ENCODE measurements around the gene RASEF.

The RASEF gene

GRCh38 chr9:83066771-83067170 is 3.8 kb upstream of the RASEF start:
- H3K27ac ChIP-seq, result no peak overlapping the region
- TF ChIP-seq CTCF (conservative IDR thresholded peaks at IDR 0.05), result no peak

GRCh38 chr9:83065233-83065632 is 2.3 kb upstream of the RASEF start:
- H3K27ac ChIP-seq, result no peak overlapping the region
- TF ChIP-seq CTCF (conservative IDR thresholded peaks at IDR 0.05), result no peak

- TF ChIP-seq CTCF (conservative IDR thresholded peaks at IDR 0.05), result no peak
- H3K27ac ChIP-seq, result peak overlapping the region; percentile 98
Observed at GRCh38 chr9:83061990-83062650, 822 bp downstream of the RASEF start.

GRCh38 chr9:83061036-83061435 is 1.9 kb downstream of the RASEF start:
- TF ChIP-seq CTCF (conservative IDR thresholded peaks at IDR 0.05), result no peak
- H3K27ac ChIP-seq, result peak overlapping the region; percentile 98

GRCh38 chr9:83060556-83060955 is 2.4 kb downstream of the RASEF start:
- TF ChIP-seq CTCF (conservative IDR thresholded peaks at IDR 0.05), result no peak
- peak overlapping the region; percentile 98 for H3K27ac ChIP-seq

- peak overlapping the region; percentile 98 for H3K27ac ChIP-seq
- TF ChIP-seq CTCF (conservative IDR thresholded peaks at IDR 0.05), result no peak
Observed at GRCh38 chr9:83059417-83059816, 3.5 kb downstream of the RASEF start.

GRCh38 chr9:83056911-83057310 is 6.0 kb downstream of the RASEF start:
- H3K27ac ChIP-seq, result peak overlapping the region; percentile 73
- TF ChIP-seq CTCF (conservative IDR thresholded peaks at IDR 0.05), result no peak

Measured in VCaP (cell line).